Mesenchymal stem cell (in vitro differentiated cells and primary cell): Measurements from ENCODE around the gene WARS2.

Experiments
- DNase-seq: peaks from one replicate; pipeline ENCODE4 v3.0.0-alpha.2; 2013
- H2AFZ ChIP-seq: one replicate; pipeline ENCODE4 v1.6.1; 2013; ENCODE audit warnings: low read depth, mild to moderate bottlenecking, control low read depth, inconsistent platforms, low read length, moderate library complexity
- H2AK5ac ChIP-seq: 2 replicates; pipeline ENCODE4 v1.6.1; 2013; ENCODE audit warnings: low read length, moderate library complexity, mild to moderate bottlenecking, inconsistent platforms; ENCODE audit not compliant: severe bottlenecking
- H2BK120ac ChIP-seq: one replicate; pipeline ENCODE4 v1.6.1; 2013; ENCODE audit warnings: low read depth, mild to moderate bottlenecking, inconsistent platforms, low read length, moderate library complexity
- H2BK12ac ChIP-seq, 2 experiments: one replicate each; pipeline ENCODE4 v1.6.1; 2013; ENCODE audit warnings: inconsistent platforms in 2 of 2, low read length in 2 of 2, mild to moderate bottlenecking in 2 of 2, moderate library complexity in 2 of 2, control low read depth in 1 of 2
- H2BK15ac ChIP-seq: one replicate; pipeline ENCODE4 v1.6.1; 2013; ENCODE audit warnings: mild to moderate bottlenecking, low read depth, inconsistent platforms; ENCODE audit not compliant: poor library complexity, severe bottlenecking
- H2BK5ac ChIP-seq: 2 replicates; pipeline ENCODE4 v1.6.1; 2013; ENCODE audit warnings: low read depth, mild to moderate bottlenecking, low read length, control low read depth, inconsistent platforms; ENCODE audit not compliant: poor library complexity, severe bottlenecking
- H3K14ac ChIP-seq, 2 experiments: one replicate each; pipeline ENCODE4 v1.6.1; 2013; ENCODE audit warnings: inconsistent platforms in 2 of 2, low read length in 2 of 2, control low read depth in 1 of 2, mild to moderate bottlenecking in 1 of 2, moderate library complexity in 1 of 2
- H3K18ac ChIP-seq, 2 experiments: one replicate each; pipeline ENCODE4 v1.6.1; 2013; ENCODE audit warnings: inconsistent platforms in 2 of 2, low read length in 2 of 2, control low read depth in 1 of 2, low read depth in 1 of 2, mild to moderate bottlenecking in 1 of 2
- H3K23ac ChIP-seq, 2 experiments: one replicate each; pipeline ENCODE4 v1.6.1; 2013; ENCODE audit warnings: inconsistent platforms in 2 of 2, low read length in 2 of 2, mild to moderate bottlenecking in 2 of 2, moderate library complexity in 2 of 2, control low read depth in 1 of 2
- H3K27ac ChIP-seq: 2 replicates; pipeline ENCODE4 v1.5.1; 2013; ENCODE audit warnings: mild to moderate bottlenecking, moderate library complexity, low read length, control low read depth, inconsistent platforms; ENCODE audit not compliant: poor library complexity, severe bottlenecking
- H3K27me3 ChIP-seq, 2 experiments: 2 replicates each; pipeline versions ENCODE4 v1.6.1 to v1.7.0; 2013; ENCODE audit warnings: low read length in 2 of 2, mild to moderate bottlenecking in 2 of 2, moderate library complexity in 2 of 2, control low read depth in 1 of 2, inconsistent platforms in 1 of 2; ENCODE audit not compliant: control insufficient read depth in 1 of 2, insufficient read depth in 1 of 2
- H3K36me3 ChIP-seq, 2 experiments: 2 replicates each; pipeline versions ENCODE4 v1.6.1 to v1.7.0; 2013; ENCODE audit warnings: low read length in 2 of 2, control low read depth in 1 of 2, inconsistent platforms in 1 of 2, low read depth in 1 of 2, mild to moderate bottlenecking in 1 of 2; ENCODE audit not compliant: insufficient read depth in 2 of 2, control insufficient read depth in 1 of 2
- H3K4ac ChIP-seq, 2 experiments: one replicate each; pipeline ENCODE4 v1.6.1; 2013; ENCODE audit warnings: inconsistent platforms in 2 of 2, low read length in 2 of 2, mild to moderate bottlenecking in 2 of 2, moderate library complexity in 2 of 2, control low read depth in 1 of 2, low read depth in 1 of 2
- H3K4me1 ChIP-seq: 2 replicates; pipeline ENCODE4 v1.6.1; 2013; ENCODE audit warnings: low read depth, low read length, control low read depth; ENCODE audit not compliant: control insufficient read depth, insufficient read depth
- H3K4me2 ChIP-seq: 2 replicates; pipeline ENCODE4 v1.6.1; 2013; ENCODE audit warnings: low read length, mild to moderate bottlenecking, inconsistent platforms; ENCODE audit not compliant: poor library complexity, severe bottlenecking
- H3K4me3 ChIP-seq, 2 experiments: 2 replicates each; pipeline versions ENCODE4 v1.5.1 to v1.7.0; 2013; ENCODE audit warnings: low read length in 2 of 2, mild to moderate bottlenecking in 2 of 2, control low read depth in 1 of 2, low read depth in 1 of 2; ENCODE audit not compliant: insufficient read depth in 1 of 2
- H3K79me1 ChIP-seq: replicated peaks from 2 replicates; pipeline ENCODE4 v1.6.1; 2013; ENCODE audit warnings: mild to moderate bottlenecking, control low read depth, low read length, inconsistent platforms; ENCODE audit not compliant: poor library complexity, severe bottlenecking
- H3K9ac ChIP-seq: 2 replicates; pipeline ENCODE4 v1.7.0; 2013; ENCODE audit warnings: mild to moderate bottlenecking, low read length, moderate library complexity
- H3K9me3 ChIP-seq: 2 replicates; pipeline ENCODE4 v1.7.0; 2013; ENCODE audit warnings: mild to moderate bottlenecking, low read length; ENCODE audit not compliant: control insufficient read depth
- H4K8ac ChIP-seq: one replicate; pipeline ENCODE4 v1.6.1; 2013; ENCODE audit warnings: inconsistent platforms, mild to moderate bottlenecking, low read length, moderate library complexity
- H4K91ac ChIP-seq: one replicate; pipeline ENCODE4 v1.6.1; 2013; ENCODE audit warnings: mild to moderate bottlenecking, low read length, inconsistent platforms
- WGBS: methylation state at CpG from one replicate; pipeline ENCODE4 v1.1.7; 2013; ENCODE audit warnings: mixed read lengths; 5-methylcytosine and 5-hydroxymethylcytosine counted together

The WARS2 gene

GRCh38 chr1:119112244-119112643, 28.2 kb downstream of the WARS2 start:
- no peak overlapping the region for H3K27ac ChIP-seq
- 99% methylated on average over 3 of the region's 3 CpGs for WGBS
- no peak overlapping the region for H2BK120ac ChIP-seq
- no peak for DNase-seq
- H3K9ac ChIP-seq, result no peak overlapping the region
- H3K9me3 ChIP-seq, result no peaks in the 10 kb centered on the region
- no peak overlapping the region for H3K14ac ChIP-seq
- H3K27me3 ChIP-seq, result no peaks in the 10 kb centered on the region
- H4K8ac ChIP-seq, result no peak overlapping the region
- H3K4me3 ChIP-seq, result no peak overlapping the region
- H3K4me1 ChIP-seq, result peaks cover 6% of the 10 kb centered on the region
- H2BK12ac ChIP-seq, result no peak overlapping the region
- no peak overlapping the region for H3K23ac ChIP-seq
- no peak overlapping the region for H3K18ac ChIP-seq
- no peak overlapping the region for H4K91ac ChIP-seq
- no peak overlapping the region for H2BK5ac ChIP-seq
- no peak overlapping the region for H2AK5ac ChIP-seq
- peaks cover 17% of the 10 kb centered on the region for H3K79me1 ChIP-seq
- H3K4me2 ChIP-seq, result no peak overlapping the region
- H3K36me3 ChIP-seq, result no peaks in the 10 kb centered on the region
- H2AFZ ChIP-seq, result no peak overlapping the region
- H3K4ac ChIP-seq, result no peak overlapping the region
- no peak overlapping the region for H2BK15ac ChIP-seq

GRCh38 chr1:119108988-119109387, 31.5 kb downstream of the WARS2 start:
- 100% methylated on average over 1 of the region's 1 CpG for WGBS
- Histone ChIP-seq H3K18ac (no peak overlapping the region), H4K8ac (no peak overlapping the region), H2AFZ (no peak overlapping the region), H3K36me3 (no peaks in the 10 kb centered on the region), H3K27ac (no peak overlapping the region), H2AK5ac (no peak overlapping the region), H3K4me3 (no peak overlapping the region), H3K9ac (no peak overlapping the region), H2BK5ac (no peak overlapping the region), H3K14ac (no peak overlapping the region), H3K4me1 (no peaks in the 10 kb centered on the region), H2BK15ac (no peak overlapping the region), H3K4me2 (no peak overlapping the region), H3K4ac (no peak overlapping the region), H3K79me1 (peaks cover 12% of the 10 kb centered on the region), H3K23ac (no peak overlapping the region), H3K9me3 (no peaks in the 10 kb centered on the region), H2BK120ac (no peak overlapping the region), H3K27me3 (no peaks in the 10 kb centered on the region), H4K91ac (no peak overlapping the region), H2BK12ac (no peak overlapping the region)
- DNase-seq, result no peak

- Histone ChIP-seq H2BK120ac (no peak overlapping the region), H3K14ac (no peak overlapping the region), H3K79me1 (peaks cover 13% of the 10 kb centered on the region), H2BK15ac (no peak overlapping the region), H2BK12ac (no peak overlapping the region), H3K4me1 (no peaks in the 10 kb centered on the region), H4K8ac (no peak overlapping the region), H3K4ac (no peak overlapping the region), H3K23ac (no peak overlapping the region), H2AK5ac (no peak overlapping the region), H3K9ac (no peak overlapping the region), H2AFZ (no peak overlapping the region), H4K91ac (no peak overlapping the region), H3K36me3 (no peaks in the 10 kb centered on the region), H3K27ac (no peak overlapping the region), H3K18ac (no peak overlapping the region), H3K9me3 (no peaks in the 10 kb centered on the region), H3K4me2 (no peak overlapping the region), H3K4me3 (no peak overlapping the region), H3K27me3 (no peaks in the 10 kb centered on the region), H2BK5ac (no peak overlapping the region)
- DNase-seq, result no peak
- WGBS, result 100% methylated on average over 1 of the region's 1 CpG
Observed at GRCh38 chr1:119103764-119104163, 36.7 kb downstream of the WARS2 start.

- Histone ChIP-seq H2BK15ac (no peak overlapping the region), H3K4me1 (no peaks in the 10 kb centered on the region), H3K36me3 (no peaks in the 10 kb centered on the region), H4K91ac (no peak overlapping the region), H3K9me3 (no peaks in the 10 kb centered on the region), H3K4ac (no peak overlapping the region), H2BK120ac (no peak overlapping the region), H3K27me3 (no peaks in the 10 kb centered on the region), H3K9ac (no peak overlapping the region), H3K14ac (no peak overlapping the region), H3K23ac (no peak overlapping the region), H3K79me1 (peaks cover 15% of the 10 kb centered on the region), H3K27ac (no peak overlapping the region), H2BK5ac (no peak overlapping the region), H3K18ac (no peak overlapping the region), H4K8ac (no peak overlapping the region), H2AFZ (no peak overlapping the region), H2BK12ac (no peak overlapping the region), H2AK5ac (no peak overlapping the region), H3K4me2 (no peak overlapping the region), H3K4me3 (no peak overlapping the region)
- no peak for DNase-seq
- 96% methylated on average over 4 of the region's 7 CpGs for WGBS
Observed at GRCh38 chr1:119102051-119102450, 38.4 kb downstream of the WARS2 start.
